NCI-H446 treated with DMSO at 0.1 percent for 48 hours (cell line): ENCODE results near the gene THBS4.
A peak's percentile ranks its signal among the peaks of the same experiment; 100 is the strongest.

ENCODE experiments used
- DNase-seq: peaks from one replicate; lab custom pipeline; 2025; lab: John Stamatoyannopoulos, UW

Gene THBS4

GRCh38 chr5:80034962-80035821 lies at the start of gene THBS4:
Gene THBS4, plus strand, starts transcription at chr5:80035348. Its CDS starts 190 bp downstream, at chr5:80035538.
- DNase-seq, result no peak

DNA sequence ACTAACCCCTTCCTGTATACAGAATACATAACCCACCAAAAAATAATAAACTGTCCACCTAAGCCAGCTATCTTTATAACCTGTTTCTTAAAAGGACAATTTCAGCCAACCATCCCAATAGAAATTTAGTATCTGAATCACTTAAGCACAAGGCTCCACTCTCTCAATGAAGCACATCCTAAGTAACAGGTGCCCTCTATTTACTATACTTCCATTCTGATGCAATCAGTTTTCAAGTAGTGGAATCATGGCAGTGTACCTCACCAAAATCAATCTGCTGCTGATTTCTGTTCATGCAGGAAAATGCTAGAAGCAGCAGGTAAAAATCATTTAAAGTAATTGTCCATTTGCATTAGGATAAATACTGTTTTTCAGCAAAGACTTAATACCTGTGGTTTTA lies 48.9 kb upstream of the THBS4 start:
- DNase-seq, result no peak

DNA sequence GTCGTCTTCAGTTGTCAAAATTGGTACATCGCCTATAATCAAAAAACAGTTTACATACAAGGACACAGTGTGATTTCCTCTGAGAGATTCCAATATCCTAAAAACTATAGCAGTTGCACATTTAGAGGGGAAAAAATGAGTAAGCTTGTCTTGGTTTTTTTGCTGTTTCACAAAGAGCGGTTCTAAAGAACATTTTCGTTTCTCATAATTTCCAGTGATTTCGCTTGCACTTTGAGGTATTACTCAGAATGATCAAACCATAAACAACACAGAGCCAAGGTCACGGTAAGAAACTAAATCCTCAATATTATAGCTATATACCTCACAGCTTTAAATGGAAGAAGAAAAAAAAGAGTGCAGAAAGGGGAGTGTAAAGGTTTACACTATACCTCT lies 44.9 kb upstream of the THBS4 start:
- DNase-seq, result no peak

DNA sequence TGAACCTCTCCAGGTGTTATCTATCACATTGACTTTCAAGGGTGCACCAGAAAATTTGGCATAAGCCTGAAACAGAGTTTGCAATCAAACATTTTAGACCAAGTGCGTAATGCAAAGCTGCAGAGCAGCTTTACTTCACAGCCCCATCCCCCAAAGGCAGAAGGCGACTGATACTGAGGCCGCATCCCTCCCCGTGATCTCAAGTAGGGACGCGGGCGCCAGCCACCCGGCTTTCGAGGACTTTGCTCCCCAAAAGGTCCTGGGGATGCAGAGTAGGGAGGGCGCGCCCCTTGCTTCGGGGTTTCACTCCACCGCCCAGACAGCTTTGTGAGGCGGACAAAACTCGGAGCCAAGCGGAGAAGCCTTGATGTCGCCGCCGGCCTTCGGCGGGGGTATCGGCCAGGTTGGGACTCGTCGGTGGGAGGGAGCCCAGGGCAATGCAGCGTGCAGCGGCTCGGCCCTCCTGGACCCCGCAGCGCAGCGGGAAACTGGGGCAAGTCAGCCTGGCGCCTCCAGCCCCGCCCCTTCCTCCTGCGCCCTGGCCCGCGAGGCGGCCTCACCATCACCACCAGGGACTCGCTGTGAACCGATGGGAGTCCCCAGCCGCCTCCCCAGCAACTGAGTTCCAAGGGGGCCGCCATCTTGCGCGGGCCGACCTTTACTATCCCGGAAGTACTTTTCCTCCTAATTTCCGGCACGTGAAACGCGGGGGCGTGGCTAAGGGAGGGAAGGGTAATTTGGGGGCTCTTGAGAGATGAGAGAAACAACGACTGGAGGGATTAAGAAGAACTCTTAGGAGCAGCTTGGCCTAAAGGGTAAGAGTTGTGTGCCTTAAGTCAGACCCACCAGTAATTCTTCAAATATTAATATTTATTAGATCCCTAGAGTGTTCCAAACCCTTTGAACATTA lies 44.3 kb upstream of the THBS4 start, which contains the start of gene MTX3:
Gene MTX3, minus strand, starts transcription at position 665 of the 910 bp plus-strand sequence. Its CDS starts 24 bp downstream, at position 641.
- DNase-seq, result peak; percentile 72

GRCh38 chr5:79992891-79993657 lies 42.1 kb upstream of the THBS4 start:
- DNase-seq, result no peak

DNA sequence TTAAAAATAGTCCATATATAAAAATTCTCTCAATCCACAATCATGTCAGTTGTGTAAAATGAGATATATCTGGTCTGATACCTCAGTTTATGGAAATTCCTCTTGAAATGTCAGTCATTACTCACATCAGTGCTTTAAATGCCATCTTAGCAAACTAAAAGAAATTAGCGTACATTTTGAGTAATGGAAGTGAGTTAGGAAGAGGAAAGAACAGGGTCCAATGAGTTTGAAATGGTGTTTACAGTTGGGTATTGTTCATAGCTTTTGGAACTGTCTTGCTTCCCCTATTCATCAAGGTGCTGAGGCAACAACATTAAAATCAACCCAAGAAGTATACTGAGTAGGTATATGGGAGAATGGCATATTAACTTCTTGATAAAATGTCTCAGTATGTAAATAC lies 35.4 kb upstream of the THBS4 start:
- DNase-seq, result no peak

DNA sequence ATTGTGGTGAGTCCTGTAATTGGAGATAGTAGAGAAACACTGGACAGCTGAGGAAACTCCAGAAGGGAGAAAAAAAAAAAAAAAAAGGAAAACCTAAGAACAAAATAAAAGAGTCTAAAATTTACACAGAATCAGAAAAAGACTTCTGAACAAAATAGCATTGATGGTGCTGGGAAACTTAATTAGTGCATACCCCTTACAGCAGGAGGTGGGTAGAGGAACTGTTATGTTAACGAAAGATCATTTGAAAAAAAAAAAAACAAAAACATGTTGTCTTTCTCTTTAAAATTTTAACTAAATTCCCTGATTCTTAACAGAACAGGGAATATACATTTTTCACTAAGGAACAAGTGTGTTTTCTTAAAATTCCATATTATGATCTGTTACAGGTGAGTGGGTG lies 32.5 kb upstream of the THBS4 start:
- DNase-seq, result no peak

DNA sequence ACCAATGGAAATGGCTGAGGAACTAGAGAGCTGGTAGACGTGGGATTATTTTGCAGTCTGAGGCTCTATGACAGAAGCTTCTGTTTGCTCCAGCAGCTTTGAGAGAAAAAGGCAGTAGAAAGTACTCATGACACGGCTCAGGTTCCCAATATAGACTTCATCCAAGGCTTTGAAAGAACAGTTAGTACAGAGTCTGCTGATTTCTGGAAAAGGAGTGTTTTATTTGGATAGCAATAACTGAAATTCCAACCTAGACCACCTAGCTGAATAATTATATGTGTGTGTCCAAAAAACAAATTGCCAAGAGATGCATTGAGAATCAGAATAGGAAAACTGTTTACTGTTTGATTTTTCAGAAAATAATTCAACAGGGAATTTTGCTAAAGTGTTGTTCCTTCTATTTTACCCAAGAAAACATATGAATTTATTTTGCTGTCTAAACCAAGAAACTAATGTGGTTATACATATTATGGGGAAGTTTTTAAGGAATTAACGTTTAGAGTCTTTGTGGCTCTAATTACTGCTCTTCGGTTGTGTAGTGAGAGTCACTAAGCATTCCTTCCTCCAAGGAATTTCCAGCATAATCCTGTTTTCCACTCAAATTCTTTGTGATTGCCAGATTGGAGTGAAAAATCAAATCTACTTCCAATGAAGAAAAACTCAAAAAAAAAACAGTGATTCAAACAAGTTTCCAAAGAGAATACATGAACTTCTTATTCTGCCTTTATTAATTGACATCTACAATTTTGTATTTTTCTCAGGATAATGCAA lies 26.0 kb upstream of the THBS4 start:
- no peak for DNase-seq

GRCh38 chr5:80010754-80011392 lies 24.3 kb upstream of the THBS4 start:
- peak; percentile 21 for DNase-seq

- DNase-seq, result no peak
These were observed 10.1 kb upstream of the THBS4 start for GRCh38 chr5:80025069-80025468.

DNA sequence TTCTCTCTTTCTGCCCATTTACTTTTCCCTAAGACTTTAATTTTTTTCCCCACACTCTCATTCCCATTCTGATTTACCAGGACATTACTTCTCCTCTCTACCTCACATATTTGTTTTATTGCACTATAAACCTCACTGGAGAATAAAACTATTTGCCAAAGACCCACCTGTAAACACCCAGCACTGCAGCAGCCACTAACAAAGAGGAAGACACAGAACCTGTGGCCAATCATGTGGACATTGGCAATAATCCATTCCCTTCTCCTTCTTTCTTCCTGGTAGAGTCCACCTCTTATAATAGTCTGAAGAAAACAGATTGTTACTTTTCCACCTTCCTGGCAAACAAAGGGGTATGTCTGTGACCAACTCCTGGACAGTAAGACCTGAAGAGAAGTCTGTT lies 8.3 kb upstream of the THBS4 start:
- no peak for DNase-seq

DNA sequence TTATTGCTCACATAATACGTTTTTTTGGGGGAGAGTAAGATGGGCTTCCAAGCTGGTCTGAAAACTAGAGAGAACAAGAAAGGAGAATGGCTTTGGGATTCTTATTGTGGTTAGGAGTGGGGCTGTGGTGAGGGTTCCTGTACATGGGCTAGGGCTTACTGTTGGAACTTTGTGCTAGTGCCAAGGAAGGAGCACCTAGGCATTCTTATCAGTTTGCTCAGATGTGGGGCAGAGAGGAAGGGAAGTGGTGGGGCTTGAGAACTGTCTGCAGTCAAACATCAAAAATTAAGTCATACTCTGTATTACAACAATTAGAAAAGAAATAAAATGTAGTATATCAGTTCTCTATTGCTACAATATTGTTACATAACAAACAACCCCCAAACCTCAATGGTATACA lies 4.0 kb upstream of the THBS4 start:
- no peak for DNase-seq

GRCh38 chr5:80033513-80033912 lies 1.6 kb upstream of the THBS4 start:
- no peak for DNase-seq

DNA sequence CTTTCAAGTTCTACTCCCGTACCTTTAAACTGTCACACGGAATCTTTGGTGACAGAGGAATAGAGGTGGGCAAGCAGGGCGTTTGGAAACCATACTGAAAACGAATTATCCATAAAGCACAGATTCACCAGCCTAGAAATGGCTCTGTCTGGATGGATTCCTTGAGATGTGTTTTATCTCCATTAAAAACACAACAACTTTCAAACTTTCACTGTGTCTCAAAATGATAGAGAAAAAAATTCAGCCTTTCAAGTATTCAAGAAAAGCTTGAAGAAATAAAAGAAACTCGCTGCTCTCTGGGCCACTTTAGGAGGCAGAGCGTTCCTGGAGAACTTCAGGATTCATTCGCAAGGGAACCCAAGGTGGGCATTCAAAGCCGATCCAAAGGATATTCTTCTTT lies 589 bp upstream of the THBS4 start:
- DNase-seq, result no peak

DNA sequence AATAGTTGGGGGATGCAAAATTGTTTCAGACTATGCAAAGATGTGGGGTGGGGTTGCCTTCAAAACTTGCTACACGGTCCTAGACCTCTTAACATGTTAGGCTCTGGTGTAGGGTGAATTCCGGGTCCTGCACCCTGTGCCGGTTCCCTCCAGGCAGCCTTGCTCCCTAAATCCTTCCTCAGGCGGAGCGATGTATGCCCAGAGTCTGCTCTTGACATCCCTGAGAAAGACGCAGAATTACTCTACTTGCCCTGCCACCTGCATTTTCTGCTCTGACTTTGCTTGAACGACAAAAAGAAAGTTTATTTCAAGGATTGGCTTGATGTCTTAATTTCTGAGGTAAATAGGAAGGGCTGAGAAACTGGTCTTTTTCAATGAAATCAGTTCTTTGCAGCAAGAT lies 691 bp downstream of the THBS4 start:
- DNase-seq, result no peak

- no peak for DNase-seq
These were observed 1.5 kb downstream of the THBS4 start for GRCh38 chr5:80036615-80037014.

DNA sequence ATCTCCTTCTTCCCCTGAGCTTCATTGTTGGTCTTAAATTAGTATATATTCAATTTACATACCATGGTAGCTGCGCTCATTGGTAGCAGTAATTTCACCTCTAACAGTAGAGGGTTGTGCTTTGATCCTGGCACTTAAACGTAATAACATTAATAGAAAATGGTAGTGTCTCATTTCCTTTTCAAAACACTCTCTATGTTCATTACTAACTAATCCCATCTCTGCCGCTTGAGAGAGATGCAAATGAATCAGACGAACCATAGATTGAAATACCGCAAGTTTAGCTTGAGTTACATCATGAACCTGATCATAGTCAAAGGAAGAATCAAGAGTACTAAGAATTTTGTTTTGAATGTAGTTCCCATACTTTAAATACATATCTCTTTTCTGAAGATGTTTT lies 2.2 kb downstream of the THBS4 start:
- DNase-seq, result no peak

GRCh38 chr5:80039650-80040049 lies 4.5 kb downstream of the THBS4 start:
- DNase-seq, result no peak

DNA sequence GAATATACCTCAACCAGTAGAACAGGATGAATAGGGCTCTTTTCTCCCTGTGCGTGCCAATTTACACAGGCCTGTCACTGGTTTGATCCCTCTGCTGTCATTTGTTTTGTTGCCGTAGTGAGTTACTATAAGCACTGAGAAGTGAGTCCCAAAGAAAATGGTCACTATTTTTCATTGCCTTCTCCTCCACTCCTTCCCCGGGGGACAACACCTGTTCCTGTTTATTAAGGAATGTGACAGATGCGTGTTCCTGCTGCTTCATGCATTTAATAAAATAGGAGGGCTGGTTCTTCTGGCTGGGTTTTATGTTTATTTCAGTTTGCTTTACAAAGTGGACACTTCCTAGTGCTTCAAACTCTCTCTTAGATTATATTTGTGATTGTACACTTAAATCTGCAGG lies 6.4 kb downstream of the THBS4 start:
- no peak for DNase-seq

- DNase-seq, result no peak
These were observed 7.2 kb downstream of the THBS4 start for GRCh38 chr5:80042330-80042729.

- no peak for DNase-seq
These were observed 8.0 kb downstream of the THBS4 start for GRCh38 chr5:80043187-80043586.
